Panc1 (cell line): Measurements from ENCODE around the gene E2F8. TPM values are rescaled to one million over a fixed set of nuclear protein-coding genes. Genes with fewer than 3 reads are reported as not detected.

Experiments used
- ATAC-seq: fragments of 200-7000 bp; cut with Tn5 transposase; 2 replicates; pipeline ENCODE4 v1.9.1; 2020; ENCODE audit warnings: mild to moderate bottlenecking, moderate library complexity
- BruUV-seq: library from RNA; stranded (reverse); fragments of 400-500 nt; replicated peaks from 2 replicates; lab custom pipeline; 2021; lab: Mats Ljungman, UMichigan
- CTCF ChIA-PET: fragments of 300-600 bp; sonication (Branson Sonifier 250); formaldehyde crosslinking; loops from one replicate; lab custom pipeline; 2022; ENCODE audit warnings: antibody characterized with exemption; lab: Charles Lee
- POLR2A ChIA-PET: fragments of 300-600 bp; sonication (Branson Sonifier 250); formaldehyde crosslinking; loops from one replicate; lab custom pipeline; 2022; ENCODE audit warnings: antibody characterized with exemption; lab: Charles Lee
- DNase-seq: peaks from one replicate; pipeline ENCODE4 v3.0.0-alpha.2; 2010; ENCODE audit warnings: low read depth, low spot score
- H3K27ac ChIP-seq: 2 replicates; pipeline ENCODE4 v1.5.1; 2011; ENCODE audit warnings: mild to moderate bottlenecking, low read length, inconsistent platforms
- H3K27me3 ChIP-seq: fragments of 200-500 bp; sonication (Bioruptor generic); 2 replicates; pipeline ENCODE4 v1.6.0; 2014; ENCODE audit warnings: low read length, inconsistent platforms; ENCODE audit not compliant: control insufficient read depth, insufficient read depth
- H3K36me3 ChIP-seq: fragments of 200-500 bp; sonication (Bioruptor generic); 2 replicates; pipeline ENCODE4 v1.5.1; 2014; ENCODE audit warnings: inconsistent platforms, mild to moderate bottlenecking, low read length, moderate library complexity; ENCODE audit not compliant: control insufficient read depth, insufficient read depth
- H3K4me1 ChIP-seq: 2 replicates; pipeline ENCODE4 v1.5.1; 2011; ENCODE audit warnings: inconsistent platforms, mild to moderate bottlenecking, low read length, moderate library complexity; ENCODE audit not compliant: control insufficient read depth, insufficient read depth
- H3K4me3 ChIP-seq, 2 experiments: 2 replicates each; pipeline ENCODE4 v1.5.1; 2011 to 2012; ENCODE audit warnings: low read depth in 2 of 2, low read length in 2 of 2, mild to moderate bottlenecking in 2 of 2, inconsistent platforms in 1 of 2, moderate library complexity in 1 of 2
- H3K9me3 ChIP-seq: fragments of 200-500 bp; sonication (Bioruptor generic); 2 replicates; pipeline ENCODE4 v1.5.1; 2014; ENCODE audit warnings: low read depth, mild to moderate bottlenecking, inconsistent platforms, low read length, moderate library complexity; ENCODE audit not compliant: control insufficient read depth, insufficient read depth
- POLR2AphosphoS5 ChIP-seq: IDR thresholded peaks from 2 replicates; pipeline ENCODE4 v1.6.1; 2012; ENCODE audit warnings: mild to moderate bottlenecking, low read depth, low read length, moderate library complexity
- REST ChIP-seq, 2 experiments: IDR thresholded peaks; 2 replicates each; pipeline ENCODE4 v1.6.1; 2011 to 2012; ENCODE audit warnings: low read depth in 2 of 2, control low read depth in 1 of 2, low read length in 1 of 2, mild to moderate bottlenecking in 1 of 2, moderate library complexity in 1 of 2; ENCODE audit not compliant: insufficient read depth in 1 of 2
- SIN3A ChIP-seq: IDR thresholded peaks from 2 replicates; pipeline ENCODE4 v1.6.1; 2012; ENCODE audit warnings: low read depth, mild to moderate bottlenecking, low read length, moderate library complexity, borderline replicate concordance; ENCODE audit not compliant: insufficient read depth
- TCF7L2 ChIP-seq: IDR thresholded peaks from 2 replicates; pipeline ENCODE4 v1.6.1; 2011; ENCODE audit warnings: mild to moderate bottlenecking, low read depth, low read length, inconsistent platforms
- in situ Hi-C: cut with HindIII; loops from 2 replicates; pipeline ENCODE4 v1.10.0; 2016; ENCODE audit warnings: low sequenced_read_pairs, low pct_unique_long_range_greater_than_20kb
- intact Hi-C: fragments of 100-400 bp; cut with micrococcal nuclease; formaldehyde crosslinking; loops from one replicate; pipeline ENCODE4 v1.10.0; 2022; ENCODE audit not compliant: unreplicated experiment
- total RNA-seq: library from RNA; stranded (reverse); gene quantifications from one replicate; pipeline ENCODE4 v1.2.1, GENCODE V29; 2021; ENCODE audit not compliant: unreplicated experiment
- TF ChIP-seq, protein P1 (sequence below): fragments of 450-650 bp; IDR thresholded peaks from 2 replicates; pipeline ENCODE4 v1.5.1; 2017; ENCODE audit warnings: mild to moderate bottlenecking

The E2F8 gene
- total RNA-seq, 1 experiment from 2014 or later = 14.2 TPM

DNA sequence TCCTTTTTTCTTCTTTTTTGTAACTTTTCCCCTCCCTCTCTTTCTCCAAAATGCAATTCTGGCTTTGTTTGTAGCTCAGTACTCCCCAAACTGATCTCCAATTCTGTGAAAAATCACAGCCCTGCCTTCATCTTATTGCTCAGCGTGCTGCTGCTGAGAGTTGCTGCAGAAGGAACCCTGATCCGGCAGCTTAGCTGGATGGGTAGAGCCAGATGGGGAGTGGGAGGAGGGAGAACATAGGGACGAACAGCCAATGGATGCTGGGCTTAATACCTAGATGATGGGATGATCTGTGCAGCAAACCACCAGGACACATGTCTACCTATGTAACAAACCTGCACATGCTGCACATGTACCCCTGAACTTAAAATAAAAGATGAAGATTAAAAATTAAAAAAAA lies 47.5 kb upstream of the E2F8 start:
- in situ Hi-C loops (no loop called here), intact Hi-C loops (no loop called here)
- ATAC-seq (no peak), DNase-seq (no peak)
- no peaks in the 10 kb centered on the region for H3K9me3 ChIP-seq
- H3K4me1 ChIP-seq = no peaks in the 10 kb centered on the region
- TF ChIP-seq SIN3A = no peak
- TF ChIP-seq POLR2AphosphoS5 = no peak
- TF ChIP-seq TCF7L2 = no peak
- no peak for TF ChIP-seq REST (IDR thresholded peaks at IDR 0.05; ENCODE audit: insufficient read depth in 1 of 2, low read depth in 2 of 2, low read length in 1 of 2)
- TF ChIP-seq, protein P1, sequence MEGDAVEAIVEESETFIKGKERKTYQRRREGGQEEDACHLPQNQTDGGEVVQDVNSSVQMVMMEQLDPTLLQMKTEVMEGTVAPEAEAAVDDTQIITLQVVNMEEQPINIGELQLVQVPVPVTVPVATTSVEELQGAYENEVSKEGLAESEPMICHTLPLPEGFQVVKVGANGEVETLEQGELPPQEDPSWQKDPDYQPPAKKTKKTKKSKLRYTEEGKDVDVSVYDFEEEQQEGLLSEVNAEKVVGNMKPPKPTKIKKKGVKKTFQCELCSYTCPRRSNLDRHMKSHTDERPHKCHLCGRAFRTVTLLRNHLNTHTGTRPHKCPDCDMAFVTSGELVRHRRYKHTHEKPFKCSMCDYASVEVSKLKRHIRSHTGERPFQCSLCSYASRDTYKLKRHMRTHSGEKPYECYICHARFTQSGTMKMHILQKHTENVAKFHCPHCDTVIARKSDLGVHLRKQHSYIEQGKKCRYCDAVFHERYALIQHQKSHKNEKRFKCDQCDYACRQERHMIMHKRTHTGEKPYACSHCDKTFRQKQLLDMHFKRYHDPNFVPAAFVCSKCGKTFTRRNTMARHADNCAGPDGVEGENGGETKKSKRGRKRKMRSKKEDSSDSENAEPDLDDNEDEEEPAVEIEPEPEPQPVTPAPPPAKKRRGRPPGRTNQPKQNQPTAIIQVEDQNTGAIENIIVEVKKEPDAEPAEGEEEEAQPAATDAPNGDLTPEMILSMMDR = no peak
- H3K27ac ChIP-seq = no peak overlapping the region
- POLR2A ChIA-PET = no interaction called here
- CTCF ChIA-PET = no interaction called here
- H3K27me3 ChIP-seq = 0 out of 2 replicates have a peak, but pooled peaks cover 3% of the 10 kb centered on the region
- no peak overlapping the region for H3K4me3 ChIP-seq
- no peaks in the 10 kb centered on the region for H3K36me3 ChIP-seq
- no TSS peak for BruUV-seq

GRCh38 chr11:19286411-19286810 lies 45.7 kb upstream of the E2F8 start:
- Histone ChIP-seq H3K27me3 (0 out of 2 replicates have a peak, but pooled peaks cover 3% of the 10 kb centered on the region), H3K27ac (no peak overlapping the region), H3K4me1 (no peaks in the 10 kb centered on the region), H3K4me3 (no peak overlapping the region), H3K9me3 (no peaks in the 10 kb centered on the region), H3K36me3 (no peaks in the 10 kb centered on the region)
- no TSS peak for BruUV-seq
- no peak for DNase-seq
- ATAC-seq = no peak
- no peak for TF ChIP-seq REST (IDR thresholded peaks at IDR 0.05; ENCODE audit: insufficient read depth in 1 of 2, low read depth in 2 of 2, low read length in 1 of 2)
- TF ChIP-seq POLR2AphosphoS5 = no peak
- TF ChIP-seq TCF7L2 = no peak
- POLR2A ChIA-PET = no interaction called here
- in situ Hi-C loops = no loop called here
- intact Hi-C loops = no loop called here
- CTCF ChIA-PET = no interaction called here
